HG03378 (cell line): ENCODE data around the gene ZNF189.
A peak's percentile ranks its signal among the peaks of the same experiment; 100 is the strongest.

ENCODE experiments used
- ATAC-seq: cut with Tn5 transposase; IDR thresholded peaks from one replicate; pipeline ENCODE4 v1.9.1; 2021; ENCODE audit warnings: mild to moderate bottlenecking, moderate library complexity; ENCODE audit not compliant: unreplicated experiment

Gene ZNF189

GRCh38 chr9:101448680-101449070 is 50.0 kb downstream of the ZNF189 start:
- no peak for ATAC-seq

- peak; percentile 85 for ATAC-seq
These were observed 50.5 kb downstream of the ZNF189 start for GRCh38 chr9:101449071-101449721.

DNA sequence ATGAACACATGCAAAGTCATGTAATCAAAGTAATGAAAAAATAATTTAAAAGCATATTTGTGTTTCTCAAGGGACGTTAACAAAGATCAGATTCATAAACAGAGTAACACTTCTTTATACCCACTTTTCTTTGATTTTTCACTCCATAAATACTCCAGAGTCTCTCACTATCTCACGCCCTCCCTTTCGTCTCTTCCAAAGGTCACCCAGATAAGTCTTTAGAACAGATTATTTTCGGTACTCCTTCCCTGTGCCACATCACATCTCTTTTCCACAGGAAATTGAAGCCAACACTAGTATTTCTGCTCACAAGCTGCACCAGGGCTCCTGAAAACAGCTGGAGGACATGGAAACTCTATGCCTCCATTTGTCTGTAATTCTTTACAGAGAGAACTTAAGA is 52.3 kb downstream of the ZNF189 start:
- no peak for ATAC-seq

DNA sequence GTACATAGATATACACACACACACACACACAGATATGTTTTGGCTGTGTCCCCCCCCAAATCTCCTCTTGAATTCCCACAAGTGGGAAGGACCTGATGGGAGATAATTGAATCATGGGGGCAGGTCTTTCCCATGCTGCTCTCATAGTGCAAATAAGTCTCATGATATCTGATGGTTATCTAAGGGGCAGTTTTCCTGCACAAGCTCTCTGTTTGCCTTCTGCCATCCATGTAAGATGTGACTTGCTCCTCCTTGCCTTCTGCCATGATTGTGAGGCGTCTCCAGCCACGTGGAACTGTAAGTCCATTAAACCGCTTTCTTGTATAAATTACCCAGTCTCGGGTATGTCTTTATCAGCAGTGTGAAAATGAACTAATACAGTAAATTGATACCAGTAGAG is 52.8 kb downstream of the ZNF189 start:
- no peak for ATAC-seq

GRCh38 chr9:101453776-101454570 is 55.3 kb downstream of the ZNF189 start:
- no peak for ATAC-seq

DNA sequence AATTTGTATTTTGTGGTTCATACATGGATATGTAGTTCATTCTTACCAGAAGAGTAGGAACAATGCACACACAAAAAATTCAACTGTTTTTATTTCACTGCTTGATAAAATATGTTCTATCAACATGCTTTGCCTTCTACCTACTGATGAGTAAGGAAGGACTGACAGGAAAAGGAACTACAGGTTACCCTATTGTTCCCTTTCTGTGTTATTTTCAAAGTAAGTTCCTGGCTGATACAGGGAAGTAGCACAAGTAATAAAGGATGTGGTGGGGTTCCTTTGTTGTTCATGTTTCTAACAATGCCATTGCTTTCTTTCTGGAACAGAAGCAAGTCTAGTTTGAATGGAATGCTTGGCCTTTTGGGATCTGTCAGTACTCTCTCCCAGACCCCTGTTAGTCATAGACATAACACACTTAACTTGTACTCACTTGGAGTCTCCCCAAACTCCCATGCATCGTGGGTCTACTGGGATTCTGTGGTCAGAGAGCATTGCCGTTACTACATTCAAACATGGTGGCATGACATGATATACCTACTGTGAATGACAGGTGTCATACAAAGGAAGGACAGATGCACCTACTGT is 57.1 kb downstream of the ZNF189 start:
- no peak for ATAC-seq

DNA sequence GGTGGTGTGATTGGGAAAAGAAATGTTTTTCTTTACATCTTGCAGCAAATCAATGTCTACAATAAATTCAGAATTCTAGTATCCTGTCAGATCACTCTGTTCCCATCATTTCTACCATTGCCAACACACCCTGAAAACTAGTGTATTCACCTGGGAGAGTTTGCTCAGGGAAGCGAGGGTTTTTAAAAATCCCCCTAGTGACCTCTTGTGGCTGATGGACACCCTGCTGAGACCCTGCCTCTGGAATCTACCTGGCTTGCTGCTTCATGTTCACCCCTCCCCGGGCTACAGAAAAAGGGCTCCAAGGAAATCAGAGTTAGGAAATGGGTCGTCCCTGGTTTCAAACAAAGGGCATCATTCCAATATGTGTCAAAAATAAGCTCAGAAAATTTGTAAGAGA is 58.4 kb downstream of the ZNF189 start:
- ATAC-seq = no peak

- ATAC-seq = peak; percentile 91
These were observed 60.4 kb downstream of the ZNF189 start for GRCh38 chr9:101458963-101459631.
